ENCODE results near the gene BRINP1. TPM values are rescaled to one million over a fixed set of nuclear protein-coding genes. Genes with fewer than 3 reads are reported as not detected.

Gene BRINP1
- total RNA-seq, 1 experiment from 2014 or later = not detected

GRCh38 chr9:119218293-119218692 is 150.9 kb downstream of the BRINP1 start:
- TF ChIP-seq POLR2AphosphoS5 (IDR thresholded peaks at IDR 0.05; ENCODE audit: low read depth, low read length) (no peak), TCF7L2 (IDR thresholded peaks at IDR 0.05; ENCODE audit: low read depth, low read length) (no peak), CTCF (IDR thresholded peaks at IDR 0.05) (no peak), REST (IDR thresholded peaks at IDR 0.05; ENCODE audit: insufficient read depth in 1 of 2, low read depth in 2 of 2, low read length in 1 of 2) (no peak), SIN3A (IDR thresholded peaks at IDR 0.05; ENCODE audit: borderline replicate concordance, insufficient read depth, low read depth, low read length) (no peak)
- ChIA-PET CTCF (no interaction called here), POLR2A (no interaction called here)
- no peaks in the 10 kb centered on the region for H3K36me3 ChIP-seq (ENCODE audit: control insufficient read depth, insufficient read depth, low read length)
- ATAC-seq (no peak), DNase-seq (ENCODE audit: low read depth, low spot score) (no peak)
- H3K4me1 ChIP-seq (ENCODE audit: control insufficient read depth, insufficient read depth, low read length) = no peaks in the 10 kb centered on the region
- no peaks in the 10 kb centered on the region for H3K27me3 ChIP-seq (ENCODE audit: control insufficient read depth, insufficient read depth, low read length)
- H3K27ac ChIP-seq (ENCODE audit: low read length) = no peak overlapping the region
- intact Hi-C loops (cut with micrococcal nuclease; ENCODE audit: unreplicated experiment) (no loop called here), in situ Hi-C loops (cut with HindIII; ENCODE audit: low pct_unique_long_range_greater_than_20kb, low sequenced_read_pairs) (no loop called here)
- no TSS peak for BruUV-seq (replicated peaks)
- no peak overlapping the region for H3K4me3 ChIP-seq (ENCODE audit: low read depth in 2 of 2, low read length in 2 of 2)
- H3K9me3 ChIP-seq (ENCODE audit: control insufficient read depth, insufficient read depth, low read depth, low read length) = no peaks in the 10 kb centered on the region

- Histone ChIP-seq H3K4me1 (ENCODE audit: control insufficient read depth, insufficient read depth, low read length) (no peaks in the 10 kb centered on the region), H3K4me3 (ENCODE audit: low read depth in 2 of 2, low read length in 2 of 2) (no peak overlapping the region), H3K36me3 (ENCODE audit: control insufficient read depth, insufficient read depth, low read length) (no peaks in the 10 kb centered on the region), H3K27ac (ENCODE audit: low read length) (no peak overlapping the region), H3K27me3 (ENCODE audit: control insufficient read depth, insufficient read depth, low read length) (no peaks in the 10 kb centered on the region), H3K9me3 (ENCODE audit: control insufficient read depth, insufficient read depth, low read depth, low read length) (no peaks in the 10 kb centered on the region)
- DNase-seq (ENCODE audit: low read depth, low spot score) (no peak), ATAC-seq (no peak)
- ChIA-PET POLR2A (no interaction called here), CTCF (no interaction called here)
- TF ChIP-seq CTCF (IDR thresholded peaks at IDR 0.05) = no peak
- in situ Hi-C loops (cut with HindIII; ENCODE audit: low pct_unique_long_range_greater_than_20kb, low sequenced_read_pairs) = no loop called here
- intact Hi-C loops (cut with micrococcal nuclease; ENCODE audit: unreplicated experiment) = no loop called here
- no TSS peak for BruUV-seq (replicated peaks)
Measured at GRCh38 chr9:119216651-119217331, 152.4 kb downstream of the BRINP1 start.

Data from Panc1 (cell line).